Lower lobe of right lung (tissue), 2 donors: ENCODE measurements around the gene ARHGEF2. TPM values are rescaled to one million over a fixed set of nuclear protein-coding genes. Genes with fewer than 3 reads are reported as not detected.
A peak's percentile ranks its signal among the peaks of the same experiment; 100 is the strongest.

Experiments
- ATAC-seq, 2 donors: fragments of 200-7000 bp; cut with Tn5 transposase; one replicate each; pipeline ENCODE4 v1.9.1; 2020 to 2022; ENCODE audit warnings: mild to moderate bottlenecking in 2 of 2, moderate library complexity in 2 of 2
- DNase-seq: peaks from one replicate; pipeline ENCODE4 v3.0.0-alpha.2; 2020
- H3K27ac ChIP-seq: fragments of 200-600 bp; one replicate; pipeline ENCODE4 v1.8.0; 2022
- H3K27me3 ChIP-seq: fragments of 200-600 bp; one replicate; pipeline ENCODE4 v1.8.0; 2022; ENCODE audit warnings: low read depth
- H3K36me3 ChIP-seq: fragments of 200-600 bp; one replicate; pipeline ENCODE4 v1.8.0; 2022; ENCODE audit warnings: mild to moderate bottlenecking
- H3K4me1 ChIP-seq: fragments of 200-600 bp; one replicate; pipeline ENCODE4 v1.8.0; 2022
- H3K4me3 ChIP-seq: fragments of 200-600 bp; one replicate; pipeline ENCODE4 v1.8.0; 2022; ENCODE audit warnings: mild to moderate bottlenecking
- H3K9me3 ChIP-seq: fragments of 200-600 bp; one replicate; pipeline ENCODE4 v1.8.0; 2022
- intact Hi-C: fragments of 100-400 bp; cut with DNase I; formaldehyde crosslinking; loops from one replicate; pipeline ENCODE4 v1.11.0; 2022
- total RNA-seq: library from RNA; stranded (reverse); fragmentation: NEBNext Ultra II Directional; extraction: Animal tissue kit (Norgen Biotek cat#: 25700); gene quantifications from one replicate; pipeline ENCODE4 v1.2.1, GENCODE V29; 2021
- TF ChIP-seq, protein P1 (sequence below): fragments of 200-600 bp; IDR thresholded peaks from one replicate; pipeline ENCODE4 v1.8.0; 2022; ENCODE audit warnings: antibody characterized with exemption, mild to moderate bottlenecking
- donor health status: DM: no; HTN: yes; CAD: no; lungs with severe emphysema.

The ARHGEF2 gene
- total RNA-seq, 1 donor from 2014 or later, result 252 TPM

DNA sequence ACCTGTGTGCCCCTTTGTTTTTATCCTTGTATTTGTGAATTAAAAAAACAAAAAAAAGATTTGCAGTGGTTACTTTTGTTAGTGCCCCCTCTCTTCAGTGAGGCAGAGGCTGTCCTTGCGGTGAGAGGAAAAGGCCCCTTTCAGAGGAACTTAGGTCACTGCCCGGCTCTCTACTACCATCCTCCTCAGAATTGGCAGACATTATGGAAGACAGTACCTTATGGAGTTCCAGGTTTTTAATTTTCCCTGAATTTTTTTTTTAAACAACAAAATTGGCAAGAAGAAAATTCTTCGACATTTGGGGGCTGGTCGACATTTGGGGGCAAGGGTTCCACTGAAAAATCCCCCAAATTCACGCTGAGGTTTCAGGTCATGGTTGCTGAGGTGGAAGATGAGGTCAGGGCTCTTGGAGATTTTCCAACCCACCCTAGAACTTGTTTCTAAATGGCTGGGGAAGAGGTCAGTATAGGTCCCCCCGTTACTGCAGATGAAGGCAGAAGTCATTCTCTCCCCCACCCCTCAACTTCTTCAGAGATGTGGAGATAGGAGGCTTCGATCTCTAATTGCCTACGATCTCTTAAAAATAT is 31.6 kb downstream of the ARHGEF2 start:
- H3K4me3 ChIP-seq, result no peak overlapping the region
- peaks cover 53% of the 10 kb centered on the region for H3K4me1 ChIP-seq
- DNase-seq, result no peak
- no peaks in the 10 kb centered on the region for H3K9me3 ChIP-seq
- intact Hi-C loops, result no loop called here
- no peak overlapping the region for H3K27ac ChIP-seq
- TF ChIP-seq, protein P1, sequence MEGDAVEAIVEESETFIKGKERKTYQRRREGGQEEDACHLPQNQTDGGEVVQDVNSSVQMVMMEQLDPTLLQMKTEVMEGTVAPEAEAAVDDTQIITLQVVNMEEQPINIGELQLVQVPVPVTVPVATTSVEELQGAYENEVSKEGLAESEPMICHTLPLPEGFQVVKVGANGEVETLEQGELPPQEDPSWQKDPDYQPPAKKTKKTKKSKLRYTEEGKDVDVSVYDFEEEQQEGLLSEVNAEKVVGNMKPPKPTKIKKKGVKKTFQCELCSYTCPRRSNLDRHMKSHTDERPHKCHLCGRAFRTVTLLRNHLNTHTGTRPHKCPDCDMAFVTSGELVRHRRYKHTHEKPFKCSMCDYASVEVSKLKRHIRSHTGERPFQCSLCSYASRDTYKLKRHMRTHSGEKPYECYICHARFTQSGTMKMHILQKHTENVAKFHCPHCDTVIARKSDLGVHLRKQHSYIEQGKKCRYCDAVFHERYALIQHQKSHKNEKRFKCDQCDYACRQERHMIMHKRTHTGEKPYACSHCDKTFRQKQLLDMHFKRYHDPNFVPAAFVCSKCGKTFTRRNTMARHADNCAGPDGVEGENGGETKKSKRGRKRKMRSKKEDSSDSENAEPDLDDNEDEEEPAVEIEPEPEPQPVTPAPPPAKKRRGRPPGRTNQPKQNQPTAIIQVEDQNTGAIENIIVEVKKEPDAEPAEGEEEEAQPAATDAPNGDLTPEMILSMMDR, result no peak
- no peaks in the 10 kb centered on the region for H3K27me3 ChIP-seq
- ATAC-seq, result no peak
- H3K36me3 ChIP-seq, result peaks cover 64% of the 10 kb centered on the region

DNA sequence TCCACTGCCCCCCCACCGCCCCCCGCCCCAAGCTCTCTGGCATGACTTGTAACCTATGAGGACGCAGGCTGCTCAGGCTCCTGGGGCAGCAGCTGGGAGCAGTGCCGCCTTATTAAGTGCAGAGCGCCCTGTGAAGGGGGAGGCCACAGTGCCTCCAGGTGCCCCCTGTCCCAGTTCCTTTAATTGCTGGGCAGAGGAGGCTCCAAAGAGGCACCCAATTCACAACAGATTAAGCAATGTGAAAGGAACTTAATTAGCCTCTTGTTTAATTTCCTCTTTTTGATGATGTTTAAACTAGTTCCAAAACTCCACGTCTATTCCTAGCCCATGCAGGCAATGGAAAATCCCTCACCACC is 33.9 kb downstream of the ARHGEF2 start:
- DNase-seq (no peak), ATAC-seq (no peak)
- TF ChIP-seq, protein P1, result no peak
- Histone ChIP-seq H3K27me3 (no peaks in the 10 kb centered on the region), H3K9me3 (no peaks in the 10 kb centered on the region), H3K27ac (peak overlapping the region; percentile 14), H3K36me3 (peaks cover 41% of the 10 kb centered on the region), H3K4me1 (peaks cover 74% of the 10 kb centered on the region), H3K4me3 (no peak overlapping the region)
- intact Hi-C loops, result no loop called here

DNA sequence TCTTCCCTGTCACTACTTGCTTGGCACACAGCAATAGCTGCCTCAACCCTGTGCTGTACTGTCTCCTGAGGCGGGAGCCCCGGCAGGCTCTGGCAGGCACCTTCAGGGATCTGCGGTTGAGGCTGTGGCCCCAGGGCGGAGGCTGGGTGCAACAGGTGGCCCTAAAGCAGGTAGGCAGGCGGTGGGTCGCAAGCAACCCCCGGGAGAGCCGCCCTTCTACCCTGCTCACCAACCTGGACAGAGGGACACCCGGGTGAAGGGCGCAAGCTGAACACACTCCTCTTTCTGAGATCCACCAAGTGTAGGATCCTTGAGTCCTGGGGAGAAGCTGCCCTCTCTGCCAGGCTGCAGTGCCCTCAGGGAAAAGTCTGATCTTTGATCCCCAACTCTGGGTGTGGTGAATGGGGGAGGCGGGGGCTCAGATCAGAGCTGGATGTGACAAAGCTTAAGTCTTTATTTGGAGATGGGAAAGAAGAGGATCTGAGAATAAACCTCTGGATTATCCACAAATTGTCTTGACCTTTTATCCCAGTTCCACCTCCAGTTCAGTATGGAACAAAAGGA is 35.7 kb downstream of the ARHGEF2 start:
- TF ChIP-seq, protein P1, result no peak
- Histone ChIP-seq H3K4me3 (no peak overlapping the region), H3K36me3 (peaks cover 23% of the 10 kb centered on the region), H3K4me1 (peaks cover 84% of the 10 kb centered on the region), H3K27me3 (no peaks in the 10 kb centered on the region), H3K27ac (peak overlapping the region; percentile 85), H3K9me3 (no peaks in the 10 kb centered on the region)
- intact Hi-C loops, result no loop called here
- DNase-seq (no peak), ATAC-seq (no peak)

DNA sequence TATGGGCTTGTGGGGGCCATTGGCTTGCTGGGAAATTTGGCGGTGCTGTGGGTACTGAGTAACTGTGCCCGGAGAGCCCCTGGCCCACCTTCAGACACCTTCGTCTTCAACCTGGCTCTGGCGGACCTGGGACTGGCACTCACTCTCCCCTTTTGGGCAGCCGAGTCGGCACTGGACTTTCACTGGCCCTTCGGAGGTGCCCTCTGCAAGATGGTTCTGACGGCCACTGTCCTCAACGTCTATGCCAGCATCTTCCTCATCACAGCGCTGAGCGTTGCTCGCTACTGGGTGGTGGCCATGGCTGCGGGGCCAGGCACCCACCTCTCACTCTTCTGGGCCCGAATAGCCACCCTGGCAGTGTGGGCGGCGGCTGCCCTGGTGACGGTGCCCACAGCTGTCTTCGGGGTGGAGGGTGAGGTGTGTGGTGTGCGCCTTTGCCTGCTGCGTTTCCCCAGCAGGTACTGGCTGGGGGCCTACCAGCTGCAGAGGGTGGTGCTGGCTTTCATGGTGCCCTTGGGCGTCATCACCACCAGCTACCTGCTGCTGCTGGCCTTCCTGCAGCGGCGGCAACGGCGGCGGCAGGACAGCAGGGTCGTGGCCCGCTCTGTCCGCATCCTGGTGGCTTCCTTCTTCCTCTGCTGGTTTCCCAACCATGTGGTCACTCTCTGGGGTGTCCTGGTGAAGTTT is 36.4 kb downstream of the ARHGEF2 start:
- Histone ChIP-seq H3K9me3 (no peaks in the 10 kb centered on the region), H3K27ac (peak overlapping the region; percentile 85), H3K4me3 (no peak overlapping the region), H3K4me1 (peaks cover 81% of the 10 kb centered on the region), H3K27me3 (no peaks in the 10 kb centered on the region), H3K36me3 (peaks cover 17% of the 10 kb centered on the region)
- no peak for DNase-seq
- ATAC-seq, result peak in 1 of 2 donors; percentile 3
- intact Hi-C loops, result no loop called here
- TF ChIP-seq, protein P1, result no peak

DNA sequence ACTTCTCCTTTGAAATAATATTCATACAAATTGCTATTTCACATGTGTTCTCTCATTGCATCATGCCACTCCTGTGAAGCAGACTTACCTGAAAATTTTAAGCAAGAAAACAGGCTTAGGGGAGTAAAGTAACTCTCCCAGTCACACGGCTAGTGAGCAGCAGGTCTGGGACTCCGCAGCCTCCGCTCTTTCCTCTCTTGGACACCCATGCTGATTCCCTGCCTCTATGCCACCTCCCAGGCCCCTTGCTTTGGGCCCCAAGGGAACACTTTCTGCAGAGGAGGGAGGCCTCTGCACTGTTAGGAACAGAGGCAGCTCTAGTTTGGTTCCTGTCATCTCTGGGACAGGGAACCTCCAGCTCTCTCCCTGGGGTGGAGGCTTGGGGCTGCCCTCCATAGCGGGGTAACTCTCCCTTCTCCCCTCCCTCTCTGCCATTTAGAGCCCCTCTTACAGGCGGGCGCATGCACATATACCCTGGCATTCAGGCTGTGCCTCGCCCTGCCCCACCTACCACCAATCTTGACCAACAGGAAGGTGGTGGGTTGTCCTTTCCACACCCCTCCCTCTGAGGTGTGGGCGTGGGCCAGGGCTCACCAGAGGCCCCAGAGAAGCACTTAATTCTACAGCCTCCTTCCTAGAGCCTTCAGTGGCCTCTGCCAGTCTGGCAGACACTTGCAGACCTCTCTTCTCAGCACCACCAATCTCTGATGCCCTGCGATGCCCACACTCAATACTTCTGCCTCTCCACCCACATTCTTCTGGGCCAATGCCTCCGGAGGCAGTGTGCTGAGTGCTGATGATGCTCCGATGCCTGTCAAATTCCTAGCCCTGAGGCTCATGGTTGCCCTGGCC is 37.1 kb downstream of the ARHGEF2 start, which contains the start of gene RXFP4:
RXFP4 (plus strand) TSS at position 646 of the 852 bp plus-strand sequence; CDS start at position 718, 72 bp downstream.
- no peaks in the 10 kb centered on the region for H3K27me3 ChIP-seq
- DNase-seq, result peak; percentile 77
- peaks cover 73% of the 10 kb centered on the region for H3K4me1 ChIP-seq
- TF ChIP-seq, protein P1, result no peak
- peaks cover 9% of the 10 kb centered on the region for H3K36me3 ChIP-seq
- peak within 1 kb of the TSS; percentile 15 for H3K4me3 ChIP-seq
- peak; percentile 76 to 79 for ATAC-seq
- intact Hi-C loops, result no loop called here
- no peaks in the 10 kb centered on the region for H3K9me3 ChIP-seq
- H3K27ac ChIP-seq, result peak within 1 kb of the TSS; percentile 85
